HEK293 (cell line): ENCODE measurements around the gene VAV3.

Experiments used
- CTCF ChIA-PET: fragments of 350-600 bp; formaldehyde crosslinking; extraction: SDS; loops from one replicate; lab custom pipeline; 2021; ENCODE audit warnings: antibody characterized with exemption; lab: Yijun Ruan, JAX
- POLR2A ChIA-PET: fragments of 300-600 bp; formaldehyde crosslinking; extraction: SDS; loops from one replicate; lab custom pipeline; 2020; ENCODE audit warnings: antibody characterized with exemption, inconsistent platforms; lab: Yijun Ruan, JAX
- H3K27ac ChIP-seq: fragments of 200-500 bp; sonication (Bioruptor generic); 2 replicates; pipeline ENCODE4 v1.5.1; 2014; ENCODE audit warnings: low read depth, low read length, control low read depth, inconsistent platforms; ENCODE audit errors: extremely low read depth
- H3K36me3 ChIP-seq, 2 experiments: fragments of 200-500 bp in 1 of 2; sonication (Bioruptor generic) in 1 of 2; 1 replicate in 1 of 2; 2 replicates in 1 of 2; pipeline ENCODE4 v1.5.1; 2014 to 2017; ENCODE audit warnings: inconsistent platforms in 2 of 2, low read length in 2 of 2; ENCODE audit not compliant: control insufficient read depth in 2 of 2, insufficient read depth in 1 of 2
- H3K4me1 ChIP-seq: fragments of 200-500 bp; sonication (Bioruptor generic); 2 replicates; pipeline ENCODE4 v1.5.1; 2014; ENCODE audit warnings: mild to moderate bottlenecking, low read length, inconsistent platforms; ENCODE audit not compliant: control insufficient read depth, insufficient read depth
- H3K4me3 ChIP-seq: 2 replicates; pipeline ENCODE4 v1.5.1; 2011; ENCODE audit warnings: low read depth, mild to moderate bottlenecking, control low read depth, low read length, moderate library complexity
- H3K9me3 ChIP-seq: fragments of 200-500 bp; sonication (Bioruptor generic); 2 replicates; pipeline ENCODE4 v1.5.1; 2014; ENCODE audit warnings: low read depth, low read length, inconsistent platforms; ENCODE audit not compliant: control insufficient read depth, insufficient read depth
- ZBTB8A ChIP-seq: fragments of 450-650 bp; formaldehyde crosslinking; IDR thresholded peaks from 2 replicates; pipeline ENCODE4 v1.5.1; 2016; ENCODE audit warnings: missing biosample characterization, missing genetic modification characterization
- ZNF248 ChIP-seq: fragments of 450-650 bp; formaldehyde crosslinking; IDR thresholded peaks from 2 replicates; pipeline ENCODE4 v1.5.1; 2017; ENCODE audit warnings: missing biosample characterization, missing genetic modification characterization
- ZNF416 ChIP-seq: fragments of 450-650 bp; formaldehyde crosslinking; IDR thresholded peaks from 2 replicates; pipeline ENCODE4 v1.5.1; 2016; ENCODE audit warnings: missing biosample characterization, missing genetic modification characterization
- ZNF555 ChIP-seq: fragments of 450-650 bp; formaldehyde crosslinking; conservative IDR thresholded peaks from 2 replicates; pipeline ENCODE4 v1.5.1; 2017; ENCODE audit warnings: missing biosample characterization, mild to moderate bottlenecking, missing genetic modification characterization, inconsistent platforms
- ZNF629 ChIP-seq: fragments of 450-650 bp; formaldehyde crosslinking; IDR thresholded peaks from 2 replicates; pipeline ENCODE4 v1.5.1; 2017; ENCODE audit warnings: missing biosample characterization, missing genetic modification characterization
- ZNF701 ChIP-seq: fragments of 450-650 bp; formaldehyde crosslinking; IDR thresholded peaks from 2 replicates; pipeline ENCODE4 v1.5.1; 2016; ENCODE audit warnings: missing biosample characterization, missing genetic modification characterization
- ZNF785 ChIP-seq: fragments of 450-650 bp; formaldehyde crosslinking; IDR thresholded peaks from 2 replicates; pipeline ENCODE4 v1.5.1; 2016; ENCODE audit warnings: missing biosample characterization, missing genetic modification characterization
- ZNF792 ChIP-seq: fragments of 450-650 bp; formaldehyde crosslinking; IDR thresholded peaks from 2 replicates; pipeline ENCODE4 v1.5.1; 2016; ENCODE audit warnings: missing biosample characterization, missing genetic modification characterization
- TF ChIP-seq, protein P1 (sequence below): fragments of 450-650 bp; formaldehyde crosslinking; IDR thresholded peaks from 2 replicates; pipeline ENCODE4 v1.5.1; 2016; ENCODE audit warnings: missing biosample characterization, missing genetic modification characterization, borderline replicate concordance
- TF ChIP-seq, protein P2 (sequence below): fragments of 450-650 bp; formaldehyde crosslinking; IDR thresholded peaks from 2 replicates; pipeline ENCODE4 v1.5.1; 2016; ENCODE audit warnings: missing biosample characterization, missing genetic modification characterization, low read depth
- TF ChIP-seq, protein P3 (sequence below): fragments of 450-650 bp; formaldehyde crosslinking; IDR thresholded peaks from 2 replicates; pipeline ENCODE4 v1.5.1; 2016; ENCODE audit warnings: missing biosample characterization, missing genetic modification characterization
- TF ChIP-seq, protein P4 (sequence below): fragments of 450-650 bp; formaldehyde crosslinking; IDR thresholded peaks from 2 replicates; pipeline ENCODE4 v1.5.1; 2016; ENCODE audit warnings: missing biosample characterization, missing genetic modification characterization
- TF ChIP-seq, protein P5 (sequence below): fragments of 450-650 bp; formaldehyde crosslinking; IDR thresholded peaks from 2 replicates; pipeline ENCODE4 v1.5.1; 2017; ENCODE audit warnings: missing biosample characterization, missing genetic modification characterization
- TF ChIP-seq, protein P6 (sequence below): fragments of 450-650 bp; formaldehyde crosslinking; IDR thresholded peaks from 2 replicates; pipeline ENCODE4 v1.5.1; 2016; ENCODE audit warnings: missing biosample characterization, missing genetic modification characterization

The VAV3 gene

DNA sequence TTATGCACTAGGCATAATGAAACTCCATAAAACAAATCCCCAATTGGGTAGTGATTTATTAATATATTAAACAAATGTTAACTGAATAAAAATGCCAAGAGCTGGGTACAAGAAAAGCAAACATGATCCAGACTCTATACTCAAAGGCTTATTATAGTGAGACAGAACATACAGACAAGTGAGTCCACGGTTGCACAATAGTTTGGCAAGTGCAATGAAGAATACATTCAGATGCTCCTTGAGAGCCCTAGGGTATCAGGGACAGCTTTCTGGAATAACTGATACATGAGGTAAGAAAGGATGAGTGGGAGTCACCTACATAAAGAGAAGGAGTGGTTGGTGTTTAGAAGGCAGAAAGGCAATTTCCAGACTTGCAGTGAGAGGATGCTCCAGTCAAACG is 85.1 kb downstream of the VAV3 start:
- H3K36me3 ChIP-seq, result no peaks in the 10 kb centered on the region
- H3K4me1 ChIP-seq, result peaks cover 14% of the 10 kb centered on the region
- H3K27ac ChIP-seq, result no peak overlapping the region
- CTCF ChIA-PET, result interaction anchor here (1.1 kb wide), 1 partner anchor 246 kb away, joined by 4 read pairs; no protein-coding TSS in a partner anchor
- H3K4me3 ChIP-seq, result no peak overlapping the region
- TF ChIP-seq, protein P1, sequence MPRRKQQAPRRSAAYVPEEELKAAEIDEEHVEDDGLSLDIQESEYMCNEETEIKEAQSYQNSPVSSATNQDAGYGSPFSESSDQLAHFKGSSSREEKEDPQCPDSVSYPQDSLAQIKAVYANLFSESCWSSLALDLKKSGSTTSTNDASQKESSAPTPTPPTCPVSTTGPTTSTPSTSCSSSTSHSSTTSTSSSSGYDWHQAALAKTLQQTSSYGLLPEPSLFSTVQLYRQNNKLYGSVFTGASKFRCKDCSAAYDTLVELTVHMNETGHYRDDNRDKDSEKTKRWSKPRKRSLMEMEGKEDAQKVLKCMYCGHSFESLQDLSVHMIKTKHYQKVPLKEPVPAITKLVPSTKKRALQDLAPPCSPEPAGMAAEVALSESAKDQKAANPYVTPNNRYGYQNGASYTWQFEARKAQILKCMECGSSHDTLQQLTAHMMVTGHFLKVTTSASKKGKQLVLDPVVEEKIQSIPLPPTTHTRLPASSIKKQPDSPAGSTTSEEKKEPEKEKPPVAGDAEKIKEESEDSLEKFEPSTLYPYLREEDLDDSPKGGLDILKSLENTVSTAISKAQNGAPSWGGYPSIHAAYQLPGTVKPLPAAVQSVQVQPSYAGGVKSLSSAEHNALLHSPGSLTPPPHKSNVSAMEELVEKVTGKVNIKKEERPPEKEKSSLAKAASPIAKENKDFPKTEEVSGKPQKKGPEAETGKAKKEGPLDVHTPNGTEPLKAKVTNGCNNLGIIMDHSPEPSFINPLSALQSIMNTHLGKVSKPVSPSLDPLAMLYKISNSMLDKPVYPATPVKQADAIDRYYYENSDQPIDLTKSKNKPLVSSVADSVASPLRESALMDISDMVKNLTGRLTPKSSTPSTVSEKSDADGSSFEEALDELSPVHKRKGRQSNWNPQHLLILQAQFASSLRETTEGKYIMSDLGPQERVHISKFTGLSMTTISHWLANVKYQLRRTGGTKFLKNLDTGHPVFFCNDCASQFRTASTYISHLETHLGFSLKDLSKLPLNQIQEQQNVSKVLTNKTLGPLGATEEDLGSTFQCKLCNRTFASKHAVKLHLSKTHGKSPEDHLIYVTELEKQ, result no peak
- TF ChIP-seq, protein P2, sequence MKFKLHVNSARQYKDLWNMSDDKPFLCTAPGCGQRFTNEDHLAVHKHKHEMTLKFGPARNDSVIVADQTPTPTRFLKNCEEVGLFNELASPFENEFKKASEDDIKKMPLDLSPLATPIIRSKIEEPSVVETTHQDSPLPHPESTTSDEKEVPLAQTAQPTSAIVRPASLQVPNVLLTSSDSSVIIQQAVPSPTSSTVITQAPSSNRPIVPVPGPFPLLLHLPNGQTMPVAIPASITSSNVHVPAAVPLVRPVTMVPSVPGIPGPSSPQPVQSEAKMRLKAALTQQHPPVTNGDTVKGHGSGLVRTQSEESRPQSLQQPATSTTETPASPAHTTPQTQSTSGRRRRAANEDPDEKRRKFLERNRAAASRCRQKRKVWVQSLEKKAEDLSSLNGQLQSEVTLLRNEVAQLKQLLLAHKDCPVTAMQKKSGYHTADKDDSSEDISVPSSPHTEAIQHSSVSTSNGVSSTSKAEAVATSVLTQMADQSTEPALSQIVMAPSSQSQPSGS (tag by site-specific recombination), result no peak
- no peak for TF ChIP-seq ZNF416 (tag by site-specific recombination)
- TF ChIP-seq, protein P3, sequence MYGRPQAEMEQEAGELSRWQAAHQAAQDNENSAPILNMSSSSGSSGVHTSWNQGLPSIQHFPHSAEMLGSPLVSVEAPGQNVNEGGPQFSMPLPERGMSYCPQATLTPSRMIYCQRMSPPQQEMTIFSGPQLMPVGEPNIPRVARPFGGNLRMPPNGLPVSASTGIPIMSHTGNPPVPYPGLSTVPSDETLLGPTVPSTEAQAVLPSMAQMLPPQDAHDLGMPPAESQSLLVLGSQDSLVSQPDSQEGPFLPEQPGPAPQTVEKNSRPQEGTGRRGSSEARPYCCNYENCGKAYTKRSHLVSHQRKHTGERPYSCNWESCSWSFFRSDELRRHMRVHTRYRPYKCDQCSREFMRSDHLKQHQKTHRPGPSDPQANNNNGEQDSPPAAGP, result no peak
- TF ChIP-seq, protein P4, sequence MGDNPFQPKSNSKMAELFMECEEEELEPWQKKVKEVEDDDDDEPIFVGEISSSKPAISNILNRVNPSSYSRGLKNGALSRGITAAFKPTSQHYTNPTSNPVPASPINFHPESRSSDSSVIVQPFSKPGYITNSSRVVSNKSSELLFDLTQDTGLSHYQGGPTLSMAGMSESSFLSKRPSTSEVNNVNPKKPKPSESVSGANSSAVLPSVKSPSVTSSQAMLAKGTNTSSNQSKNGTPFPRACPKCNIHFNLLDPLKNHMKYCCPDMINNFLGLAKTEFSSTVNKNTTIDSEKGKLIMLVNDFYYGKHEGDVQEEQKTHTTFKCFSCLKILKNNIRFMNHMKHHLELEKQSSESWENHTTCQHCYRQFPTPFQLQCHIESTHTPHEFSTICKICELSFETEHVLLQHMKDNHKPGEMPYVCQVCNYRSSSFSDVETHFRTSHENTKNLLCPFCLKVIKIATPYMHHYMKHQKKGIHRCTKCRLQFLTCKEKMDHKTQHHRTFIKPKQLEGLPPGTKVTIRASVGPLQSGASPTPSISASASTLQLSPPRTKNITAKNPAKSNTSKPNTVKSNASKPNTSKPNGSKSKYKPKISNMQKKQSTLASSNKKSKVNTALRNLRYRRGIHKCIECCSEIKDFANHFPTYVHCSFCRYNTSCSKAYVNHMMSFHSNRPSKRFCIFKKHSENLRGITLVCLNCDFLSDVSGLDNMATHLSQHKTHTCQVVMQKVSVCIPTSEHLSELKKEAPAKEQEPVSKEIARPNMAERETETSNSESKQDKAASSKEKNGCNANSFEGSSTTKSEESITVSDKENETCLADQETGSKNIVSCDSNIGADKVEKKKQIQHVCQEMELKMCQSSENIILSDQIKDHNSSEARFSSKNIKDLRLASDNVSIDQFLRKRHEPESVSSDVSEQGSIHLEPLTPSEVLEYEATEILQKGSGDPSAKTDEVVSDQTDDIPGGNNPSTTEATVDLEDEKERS (tag by site-specific recombination), result no peak
- H3K9me3 ChIP-seq, result no peaks in the 10 kb centered on the region
- POLR2A ChIA-PET, result no interaction called here

DNA sequence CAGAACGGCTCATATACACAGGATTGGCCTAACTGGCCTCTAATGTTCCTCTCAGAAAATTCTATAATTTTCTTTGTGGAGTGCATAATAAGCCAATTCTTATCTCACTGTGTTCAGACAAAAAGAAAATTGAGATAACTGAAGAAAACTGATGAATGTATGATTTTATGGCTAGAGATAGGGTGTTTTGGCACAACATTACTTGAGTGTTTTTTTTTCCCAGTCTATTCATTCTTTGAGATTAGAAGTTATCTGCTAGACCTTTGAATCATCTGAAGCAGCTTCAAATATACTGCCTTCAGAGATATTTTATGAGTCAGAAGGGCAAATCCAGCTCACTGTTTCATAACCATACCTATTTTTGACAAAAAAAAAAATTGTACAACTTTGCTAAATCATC is 85.6 kb downstream of the VAV3 start:
- Histone ChIP-seq H3K4me3 (no peak overlapping the region), H3K9me3 (no peaks in the 10 kb centered on the region), H3K27ac (no peak overlapping the region), H3K36me3 (no peaks in the 10 kb centered on the region), H3K4me1 (peaks cover 14% of the 10 kb centered on the region)
- TF ChIP-seq, protein P5, sequence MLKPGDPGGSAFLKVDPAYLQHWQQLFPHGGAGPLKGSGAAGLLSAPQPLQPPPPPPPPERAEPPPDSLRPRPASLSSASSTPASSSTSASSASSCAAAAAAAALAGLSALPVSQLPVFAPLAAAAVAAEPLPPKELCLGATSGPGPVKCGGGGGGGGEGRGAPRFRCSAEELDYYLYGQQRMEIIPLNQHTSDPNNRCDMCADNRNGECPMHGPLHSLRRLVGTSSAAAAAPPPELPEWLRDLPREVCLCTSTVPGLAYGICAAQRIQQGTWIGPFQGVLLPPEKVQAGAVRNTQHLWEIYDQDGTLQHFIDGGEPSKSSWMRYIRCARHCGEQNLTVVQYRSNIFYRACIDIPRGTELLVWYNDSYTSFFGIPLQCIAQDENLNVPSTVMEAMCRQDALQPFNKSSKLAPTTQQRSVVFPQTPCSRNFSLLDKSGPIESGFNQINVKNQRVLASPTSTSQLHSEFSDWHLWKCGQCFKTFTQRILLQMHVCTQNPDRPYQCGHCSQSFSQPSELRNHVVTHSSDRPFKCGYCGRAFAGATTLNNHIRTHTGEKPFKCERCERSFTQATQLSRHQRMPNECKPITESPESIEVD (tag by site-specific recombination), result 0 out of 2 replicates have a peak, but pooled peaks have one; percentile 27
- TF ChIP-seq ZNF248 (tag by site-specific recombination), result no peak
- ChIA-PET CTCF (interaction anchor here (0.7 to 1.1 kb wide), 2 partner anchors 246 to 648 kb away, joined by 3 to 4 read pairs; no protein-coding TSS in a partner anchor), POLR2A (no interaction called here)

DNA sequence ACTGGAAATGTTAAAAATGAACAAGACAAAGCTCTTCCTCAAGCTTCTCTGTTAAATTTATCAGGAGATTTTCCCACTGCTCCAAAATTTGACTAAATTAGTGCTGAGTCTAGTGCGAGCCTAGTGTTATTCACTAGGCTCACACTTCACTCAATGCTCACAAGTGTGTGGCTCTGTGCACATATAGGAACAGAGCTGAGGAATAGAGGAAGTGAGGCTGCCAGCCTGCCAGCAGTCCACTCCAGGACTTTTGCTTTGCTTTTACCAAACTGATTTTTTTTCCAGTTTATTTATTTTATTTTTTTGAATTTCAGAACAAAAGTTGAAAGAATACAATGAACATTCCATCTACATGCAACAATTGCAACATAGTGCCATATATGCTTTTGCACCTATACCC is 87.2 kb downstream of the VAV3 start:
- POLR2A ChIA-PET, result no interaction called here
- no peaks in the 10 kb centered on the region for H3K9me3 ChIP-seq
- H3K4me3 ChIP-seq, result no peak overlapping the region
- H3K36me3 ChIP-seq, result no peaks in the 10 kb centered on the region
- no peak overlapping the region for H3K27ac ChIP-seq
- H3K4me1 ChIP-seq, result peaks cover 14% of the 10 kb centered on the region
- CTCF ChIA-PET, result interaction anchor here (0.9 kb wide), 1 partner anchor 447 kb away, joined by 3 read pairs; no protein-coding TSS in a partner anchor
- no peak for TF ChIP-seq ZNF785
- no peak for TF ChIP-seq ZNF629 (tag by site-specific recombination)
- TF ChIP-seq ZNF701 (tag by site-specific recombination), result no peak
- TF ChIP-seq, protein P6, sequence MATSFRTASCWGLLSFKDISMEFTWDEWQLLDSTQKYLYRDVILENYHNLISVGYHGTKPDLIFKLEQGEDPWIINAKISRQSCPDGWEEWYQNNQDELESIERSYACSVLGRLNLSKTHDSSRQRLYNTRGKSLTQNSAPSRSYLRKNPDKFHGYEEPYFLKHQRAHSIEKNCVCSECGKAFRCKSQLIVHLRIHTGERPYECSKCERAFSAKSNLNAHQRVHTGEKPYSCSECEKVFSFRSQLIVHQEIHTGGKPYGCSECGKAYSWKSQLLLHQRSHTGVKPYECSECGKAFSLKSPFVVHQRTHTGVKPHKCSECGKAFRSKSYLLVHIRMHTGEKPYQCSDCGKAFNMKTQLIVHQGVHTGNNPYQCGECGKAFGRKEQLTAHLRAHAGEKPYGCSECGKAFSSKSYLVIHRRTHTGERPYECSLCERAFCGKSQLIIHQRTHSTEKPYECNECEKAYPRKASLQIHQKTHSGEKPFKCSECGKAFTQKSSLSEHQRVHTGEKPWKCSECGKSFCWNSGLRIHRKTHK (tag by site-specific recombination), result no peak
- no peak for TF ChIP-seq ZNF792 (tag by site-specific recombination)
- TF ChIP-seq ZBTB8A (tag by site-specific recombination), result no peak
- TF ChIP-seq, protein P3, result no peak
- TF ChIP-seq ZNF555 (tag by site-specific recombination), result no peak
